ENCODE results near the gene TAC3.
"Not testable (repeated sequence)": the region's sequence is repeated elsewhere in the genome, so short reads cannot be mapped to it uniquely, and the experiment has no call there.

TAC3 gene

GRCh38 chr12:57016348-57016747, at the start of gene TAC3:
TAC3 (minus strand) TSS chr12:57016529; CDS start chr12:57015797, 732 bp downstream.
- no peak within 1 kb of the TSS for H3K4me3 ChIP-seq (ENCODE audit: low read length)
- DNase-seq (ENCODE audit: low read depth) = no peak
- no peak for TF ChIP-seq CTCF (IDR thresholded peaks at IDR 0.05; ENCODE audit: insufficient read depth, low read depth, low read length, missing control alignments)

DNA sequence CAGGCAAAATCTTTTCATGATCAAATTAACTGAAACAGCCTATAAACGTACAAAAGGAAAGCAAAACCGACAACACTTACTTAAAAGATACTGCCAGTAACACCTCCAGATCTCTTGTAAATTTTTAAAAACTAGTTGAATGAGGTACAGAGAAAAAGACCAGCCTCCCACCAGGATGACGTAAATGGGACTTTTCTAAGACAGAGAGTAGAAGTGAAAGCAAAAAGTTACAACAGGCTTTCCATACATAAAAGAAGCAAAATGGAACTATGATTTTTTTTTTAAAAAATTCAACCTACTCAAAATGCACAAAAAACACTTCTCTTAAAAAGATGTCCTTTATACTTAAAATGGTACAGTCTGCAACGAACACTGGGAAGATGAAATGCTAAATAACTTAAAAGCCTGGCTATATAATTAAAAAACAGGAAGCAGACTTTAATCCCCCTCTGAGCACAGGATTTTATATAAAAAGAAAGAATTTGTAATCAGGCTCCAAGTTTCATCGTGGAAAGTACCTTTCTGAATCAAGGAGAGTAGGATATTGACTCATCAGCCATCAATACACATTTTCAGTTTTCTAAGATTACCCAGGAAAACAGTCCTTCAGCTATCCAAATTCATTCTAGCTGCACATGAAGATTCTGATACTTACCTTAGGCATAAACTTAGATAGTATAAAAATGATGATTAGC, 47.8 kb upstream of the TAC3 start:
- no peak overlapping the region for H3K4me3 ChIP-seq (ENCODE audit: low read length)
- TF ChIP-seq CTCF (IDR thresholded peaks at IDR 0.05; ENCODE audit: insufficient read depth, low read depth, low read length, missing control alignments) = no peak
- no peak for DNase-seq (ENCODE audit: low read depth)

DNA sequence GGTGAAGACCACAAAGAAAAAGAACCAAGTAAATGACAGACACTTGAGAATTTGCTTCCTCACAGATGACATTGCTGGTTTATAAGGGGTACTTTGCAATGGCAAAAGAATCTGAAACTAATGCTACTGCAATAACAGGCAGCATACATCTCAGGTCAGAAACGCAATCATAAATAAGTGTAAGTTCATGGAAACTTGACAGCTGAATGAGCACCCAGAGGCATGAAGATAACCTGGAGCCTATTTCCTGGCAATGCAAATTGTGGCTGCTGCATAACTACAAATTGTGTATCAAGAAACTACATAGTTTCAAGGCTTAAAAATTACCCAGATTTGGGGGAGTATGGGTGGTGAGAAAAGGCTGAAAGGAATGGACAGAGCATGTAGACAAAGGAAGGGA, 42.1 kb upstream of the TAC3 start:
- DNase-seq (ENCODE audit: low read depth) = no peak
- no peak overlapping the region for H3K4me3 ChIP-seq (ENCODE audit: low read length)
- no peak for TF ChIP-seq CTCF (IDR thresholded peaks at IDR 0.05; ENCODE audit: insufficient read depth, low read depth, low read length, missing control alignments)

GRCh38 chr12:57057067-57057751, 40.9 kb upstream of the TAC3 start:
- H3K4me3 ChIP-seq (ENCODE audit: low read length) = no peak overlapping the region
- no peak for TF ChIP-seq CTCF (IDR thresholded peaks at IDR 0.05; ENCODE audit: insufficient read depth, low read depth, low read length, missing control alignments)
- DNase-seq (ENCODE audit: low read depth) = no peak

DNA sequence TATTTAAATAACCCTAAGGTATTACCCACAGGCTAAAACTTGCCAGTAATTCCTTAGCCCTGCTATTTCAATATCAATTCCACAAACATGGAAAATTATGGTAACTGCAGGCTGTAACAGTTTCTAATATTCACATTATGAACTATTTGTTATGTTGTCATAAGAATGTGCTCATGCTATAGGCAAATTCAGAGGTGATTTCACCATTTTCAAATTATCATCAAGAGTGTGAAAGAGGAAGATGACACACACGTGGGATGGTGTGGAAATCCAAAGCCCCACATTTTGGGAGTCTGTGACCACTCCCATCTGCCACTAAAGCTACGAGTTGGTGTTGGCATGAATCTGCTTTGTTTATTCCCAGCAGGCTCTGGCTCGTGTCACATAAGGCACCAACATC, 39.5 kb upstream of the TAC3 start:
- H3K4me3 ChIP-seq (ENCODE audit: low read length) = no peak overlapping the region
- no peak for TF ChIP-seq CTCF (IDR thresholded peaks at IDR 0.05; ENCODE audit: insufficient read depth, low read depth, low read length, missing control alignments)
- DNase-seq (ENCODE audit: low read depth) = no peak

- not testable (repeated sequence) for DNase-seq (ENCODE audit: low read depth); H3K4me3 ChIP-seq (ENCODE audit: low read length)
These were observed 37.6 kb upstream of the TAC3 start for GRCh38 chr12:57053901-57054300.

DNA sequence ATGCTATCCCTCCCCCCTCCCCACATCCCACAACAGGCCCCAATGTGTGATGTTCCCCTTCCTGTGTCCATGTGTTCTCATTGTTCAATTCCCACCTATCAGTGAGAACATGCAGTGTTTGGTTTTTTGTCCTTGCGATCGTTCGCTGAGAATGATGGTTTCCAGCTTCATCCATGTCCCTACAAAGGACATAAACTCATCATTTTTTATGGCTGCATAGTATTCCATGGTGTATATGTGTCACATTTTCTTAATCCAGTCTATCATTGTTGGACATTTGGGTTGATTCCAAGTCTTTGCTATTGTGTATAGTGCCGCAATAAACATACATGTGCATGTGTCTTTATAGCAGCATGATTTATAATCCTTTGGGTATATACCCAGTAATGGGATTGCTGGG, 36.8 kb upstream of the TAC3 start:
- not testable (repeated sequence) for H3K4me3 ChIP-seq (ENCODE audit: low read length); DNase-seq (ENCODE audit: low read depth)

DNA sequence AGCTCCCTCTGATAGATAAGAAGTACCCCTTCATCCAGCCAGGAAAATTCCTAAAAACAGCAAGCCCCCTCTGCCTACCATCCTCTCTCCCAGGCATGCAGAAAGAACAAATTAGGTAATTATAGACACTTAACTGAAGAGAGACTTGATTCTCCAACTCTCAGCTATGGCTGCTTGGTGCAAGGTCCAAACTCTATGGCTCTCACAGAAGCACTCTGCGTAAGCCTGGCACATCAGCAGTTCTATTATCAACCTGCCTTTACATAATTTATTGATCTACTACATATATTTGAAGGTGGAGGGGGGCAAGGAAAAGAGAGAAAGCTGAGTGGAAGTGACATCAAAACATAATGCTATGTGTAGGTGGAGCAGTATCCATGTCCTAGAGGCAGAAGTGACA, 34.7 kb upstream of the TAC3 start:
- DNase-seq (ENCODE audit: low read depth) = no peak
- no peak overlapping the region for H3K4me3 ChIP-seq (ENCODE audit: low read length)
- no peak for TF ChIP-seq CTCF (IDR thresholded peaks at IDR 0.05; ENCODE audit: insufficient read depth, low read depth, low read length, missing control alignments)
